Measurements from ENCODE around the gene KSR2. TPM values are rescaled to one million over a fixed set of nuclear protein-coding genes. Genes with fewer than 3 reads are reported as not detected.
A peak's percentile ranks its signal among the peaks of the same experiment; 100 is the strongest.

KSR2 gene
- total RNA-seq, 2 donors from 2014 or later: 0.66 to 1.0 TPM

DNA sequence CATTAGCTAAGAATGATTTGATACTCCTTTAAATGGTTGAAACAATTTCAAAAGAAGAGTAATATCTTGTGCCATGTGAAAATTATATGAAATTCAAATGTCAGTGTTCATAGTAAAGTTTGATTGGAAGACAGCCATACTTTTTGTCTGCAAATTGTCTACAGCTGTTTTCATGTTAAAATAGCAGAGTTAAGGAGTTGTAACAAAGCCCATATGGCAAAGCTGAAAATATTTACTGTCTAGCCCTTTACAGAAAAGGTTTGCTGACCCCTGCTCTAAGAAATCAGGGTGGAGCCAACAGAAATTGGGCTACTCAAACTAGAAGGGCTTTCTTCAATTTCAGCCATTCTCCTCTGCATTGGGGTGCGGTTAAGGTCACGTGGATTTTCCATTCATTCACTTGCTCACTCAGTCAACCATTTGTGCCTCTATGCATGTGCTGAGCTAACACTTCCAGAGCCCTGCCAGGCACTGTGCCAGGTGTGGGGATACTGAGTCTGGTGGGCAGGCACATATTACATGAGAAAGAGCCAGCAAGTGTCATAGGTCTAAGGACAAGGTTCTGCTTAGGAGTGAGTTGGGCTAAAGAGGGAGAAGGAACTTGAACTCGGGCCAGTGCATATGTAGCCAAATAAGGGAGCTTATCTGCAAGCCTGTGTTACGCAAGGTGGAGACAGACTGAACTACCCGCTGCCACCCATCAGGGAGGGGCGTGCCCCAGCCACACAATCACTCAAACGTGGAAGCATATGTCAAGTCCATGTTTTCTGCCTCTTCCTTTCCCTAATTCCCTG lies 467.5 kb downstream of the KSR2 start:
- peak; percentile 93 for ATAC-seq
- peaks cover 51% of the 10 kb centered on the region for H3K4me1 ChIP-seq
- 27 to 40% methylated on average over 7 of the region's 7 CpGs for WGBS, 2 donors
- H3K27me3 ChIP-seq: no peaks in the 10 kb centered on the region
- no peaks in the 10 kb centered on the region for H3K9me3 ChIP-seq
- peak overlapping the region in 1 of 4 donors; percentile 36 for H3K27ac ChIP-seq
- no peak overlapping the region for H3K4me3 ChIP-seq
- DNase-seq: peak; percentile 77 to 90 (median 86)
- no peaks in the 10 kb centered on the region for H3K36me3 ChIP-seq (replicated peaks in 1 of 2; ENCODE audit: insufficient read depth in 1 of 2, low read depth in 2 of 2)
- no peak for TF ChIP-seq POLR2A (IDR thresholded peaks at IDR 0.05)
- TF ChIP-seq CTCF (IDR thresholded peaks at IDR 0.05): no peak
- intact Hi-C loops (cut with DNase I): no loop called here

- intact Hi-C loops (cut with DNase I): no loop called here
- H3K27ac ChIP-seq: no peak overlapping the region
- TF ChIP-seq CTCF (IDR thresholded peaks at IDR 0.05): no peak
- TF ChIP-seq POLR2A (IDR thresholded peaks at IDR 0.05): no peak
- no peaks in the 10 kb centered on the region for H3K9me3 ChIP-seq
- no peaks in the 10 kb centered on the region for H3K36me3 ChIP-seq (replicated peaks in 1 of 2; ENCODE audit: insufficient read depth in 1 of 2, low read depth in 2 of 2)
- no peak overlapping the region for H3K4me3 ChIP-seq
- peaks cover 63% of the 10 kb centered on the region for H3K4me1 ChIP-seq
- H3K27me3 ChIP-seq: no peaks in the 10 kb centered on the region
- WGBS, 2 donors: 57 to 61% methylated on average over 8 of the region's 8 CpGs
- DNase-seq (peak in 1 of 4 donors; percentile 36), ATAC-seq (no peak)
These were observed 468.9 kb downstream of the KSR2 start for GRCh38 chr12:117499759-117500485.

DNA sequence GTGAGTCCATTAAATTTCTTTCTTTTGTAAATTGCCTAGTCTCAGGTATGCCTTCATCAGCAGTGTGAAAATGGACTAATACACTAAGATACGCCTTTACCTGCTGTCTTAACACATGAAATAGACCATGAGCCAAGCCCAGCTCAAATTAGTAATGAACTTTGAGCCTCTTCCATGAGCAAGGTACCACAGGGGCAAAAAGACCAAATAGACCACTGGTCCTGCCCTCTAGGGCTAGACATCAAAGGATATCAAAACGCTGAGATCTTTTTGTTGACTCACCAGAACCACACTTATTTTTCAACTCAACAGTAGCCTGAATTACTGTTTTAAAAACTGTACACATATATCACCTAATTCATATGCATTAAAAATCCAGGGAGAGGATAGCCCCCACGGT lies 469.9 kb downstream of the KSR2 start:
- H3K9me3 ChIP-seq: no peaks in the 10 kb centered on the region
- H3K36me3 ChIP-seq (replicated peaks in 1 of 2; ENCODE audit: insufficient read depth in 1 of 2, low read depth in 2 of 2): no peaks in the 10 kb centered on the region
- H3K4me1 ChIP-seq: peaks cover 69% of the 10 kb centered on the region
- no peak overlapping the region for H3K27ac ChIP-seq
- DNase-seq: no peak
- no peak for TF ChIP-seq POLR2A (IDR thresholded peaks at IDR 0.05)
- no peak for TF ChIP-seq CTCF (IDR thresholded peaks at IDR 0.05)
- no peak for ATAC-seq
- H3K27me3 ChIP-seq: no peaks in the 10 kb centered on the region
- 58 to 59% methylated on average over 3 of the region's 3 CpGs for WGBS, 2 donors
- H3K4me3 ChIP-seq: no peak overlapping the region
- intact Hi-C loops (cut with DNase I): no loop called here

- H3K27me3 ChIP-seq: no peaks in the 10 kb centered on the region
- TF ChIP-seq POLR2A (IDR thresholded peaks at IDR 0.05) (no peak), CTCF (IDR thresholded peaks at IDR 0.05) (no peak)
- no peak for ATAC-seq
- peak in 2 of 4 donors; percentile 12 to 32 for DNase-seq
- WGBS, 2 donors: 52 to 54% methylated on average over 2 of the region's 2 CpGs
- no peak overlapping the region for H3K27ac ChIP-seq
- intact Hi-C loops (cut with DNase I): no loop called here
- H3K4me1 ChIP-seq: peaks cover 68% of the 10 kb centered on the region
- no peaks in the 10 kb centered on the region for H3K9me3 ChIP-seq
- H3K36me3 ChIP-seq (replicated peaks in 1 of 2; ENCODE audit: insufficient read depth in 1 of 2, low read depth in 2 of 2): no peaks in the 10 kb centered on the region
- H3K4me3 ChIP-seq: no peak overlapping the region
These were observed 470.5 kb downstream of the KSR2 start for GRCh38 chr12:117498256-117498655.
